GM19193 (cell line): ENCODE measurements around the gene CFAP410.
A peak's percentile ranks its signal among the peaks of the same experiment; 100 is the strongest.

Experiments
- POLR2A ChIP-seq: IDR thresholded peaks from 4 replicates; pipeline ENCODE4 v1.6.1; 2011; ENCODE audit not compliant: insufficient read depth, insufficient read length; ENCODE audit errors: extremely low read depth

The CFAP410 gene

DNA sequence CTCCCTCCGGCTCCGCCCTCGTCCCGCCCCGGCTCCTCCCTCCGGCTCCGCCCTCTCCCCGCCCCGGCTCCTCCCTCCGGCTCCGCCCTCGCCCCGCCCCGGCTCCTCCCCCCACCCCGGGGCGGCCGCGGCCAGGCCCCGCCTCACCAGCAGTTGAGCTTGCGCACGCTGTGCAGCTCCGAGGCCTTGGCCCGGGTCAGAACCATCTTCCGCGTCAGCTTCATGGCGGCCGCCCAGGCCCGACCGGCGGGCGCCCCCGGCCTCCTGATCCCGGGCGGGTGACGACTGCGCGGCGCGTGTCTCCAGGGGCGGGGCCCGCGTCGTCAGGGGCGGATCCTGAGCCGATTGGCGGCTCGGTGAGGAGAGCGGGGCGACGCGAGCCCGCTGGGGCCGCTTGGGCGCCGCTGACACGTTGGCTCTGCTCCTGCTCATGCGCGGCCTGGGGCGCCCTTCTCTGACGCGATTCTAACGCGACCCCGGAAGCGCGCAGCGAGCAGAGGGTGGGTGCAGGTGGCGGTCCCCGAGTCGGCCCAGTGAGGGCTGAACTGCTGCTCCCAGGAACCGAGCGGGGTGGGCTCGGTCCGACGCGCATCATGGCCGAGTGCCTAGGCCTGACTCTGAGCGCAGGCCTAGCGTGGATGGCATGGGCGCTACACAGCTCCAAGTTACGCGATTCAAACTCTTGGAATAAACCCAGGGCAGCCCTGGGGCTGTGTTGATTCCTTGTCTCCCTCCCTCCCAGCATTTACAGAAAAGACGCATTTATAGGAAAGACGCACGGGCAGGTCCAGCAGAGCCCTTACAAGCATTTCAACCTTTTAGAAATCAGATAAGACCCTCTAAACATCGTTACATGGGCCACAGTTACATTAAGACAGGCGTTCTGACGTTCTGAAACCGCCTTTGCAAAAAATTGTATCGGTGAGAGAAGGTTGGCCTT, at the start of gene CFAP410:
CFAP410 (minus strand) TSS at position 420 of the 940 bp plus-strand sequence; CDS start at position 224, 196 bp downstream.
- peak; percentile 92 for TF ChIP-seq POLR2A

DNA sequence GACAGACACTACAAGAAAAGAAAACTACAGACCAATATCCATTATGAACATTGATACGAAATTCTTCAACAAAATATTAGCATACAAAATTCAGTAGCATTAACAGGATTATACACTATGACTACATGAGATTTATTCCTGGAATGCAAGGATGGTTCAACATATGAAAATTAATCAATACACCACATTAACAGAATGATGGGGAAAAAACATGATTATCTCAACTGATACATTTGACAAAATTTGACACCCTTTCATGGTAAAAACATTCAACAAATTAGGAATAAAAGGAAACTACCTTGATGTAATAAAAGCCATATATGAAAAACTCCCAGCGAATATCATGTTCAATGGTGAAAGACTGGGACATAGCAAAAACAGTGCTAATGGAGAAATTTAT, 45.8 kb upstream of the CFAP410 start:
- no peak for TF ChIP-seq POLR2A

DNA sequence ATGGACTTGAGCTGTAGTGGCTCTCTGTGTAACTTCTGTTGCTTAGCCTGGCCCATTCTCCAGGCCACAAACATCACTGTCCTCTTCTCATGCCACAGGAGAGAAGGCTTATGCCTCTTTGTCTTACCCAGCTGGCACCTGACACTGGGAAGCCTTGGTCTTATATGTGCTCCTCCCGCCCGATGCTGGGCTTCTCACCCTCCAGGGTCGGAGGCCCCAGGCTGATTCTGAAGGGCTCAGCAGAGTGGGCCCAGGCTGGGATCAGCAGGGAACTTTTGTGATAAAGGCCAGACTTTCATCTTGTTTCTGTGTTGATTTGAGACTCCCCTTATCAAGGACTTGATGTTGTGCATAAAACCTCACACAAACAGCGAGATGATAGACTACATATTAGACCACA, 44.0 kb upstream of the CFAP410 start:
- no peak for TF ChIP-seq POLR2A

DNA sequence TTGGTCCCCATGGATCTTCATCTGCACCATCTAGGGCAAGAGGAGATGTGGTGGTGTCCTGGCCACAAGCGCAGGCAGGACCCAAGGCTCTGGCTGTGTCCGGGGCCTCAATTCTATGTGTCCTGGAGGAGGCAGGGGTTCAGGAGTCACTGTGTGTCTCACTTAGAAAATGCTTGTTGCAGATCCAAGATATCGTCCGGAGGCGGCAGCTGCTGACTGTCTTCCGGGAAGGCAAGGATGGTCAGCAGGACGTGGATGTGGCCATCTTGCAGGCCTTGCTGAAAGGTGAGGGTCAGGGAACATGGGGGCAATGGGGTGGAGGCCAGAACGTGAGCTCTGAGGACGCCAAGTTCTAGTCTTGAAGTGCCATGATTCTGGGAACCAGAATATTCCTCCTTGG, 43.3 kb upstream of the CFAP410 start:
- no peak for TF ChIP-seq POLR2A

DNA sequence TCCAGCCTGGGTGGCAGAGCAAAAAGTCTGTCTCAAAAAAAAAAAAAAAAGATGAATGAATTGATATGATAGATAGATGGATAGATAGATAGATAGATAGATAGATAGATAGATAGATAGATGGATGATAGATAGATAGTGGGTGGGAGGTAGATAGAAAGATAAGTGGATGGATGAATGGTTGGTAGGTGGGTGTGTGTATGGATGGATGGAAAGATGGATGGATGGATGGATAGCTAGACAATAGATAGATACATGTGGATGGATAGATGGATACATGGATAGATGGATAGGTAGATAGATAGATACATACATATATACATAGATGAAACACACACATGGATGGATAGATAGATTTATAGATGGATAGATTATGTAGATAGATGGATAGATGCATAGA, 42.7 kb upstream of the CFAP410 start:
- no peak for TF ChIP-seq POLR2A

DNA sequence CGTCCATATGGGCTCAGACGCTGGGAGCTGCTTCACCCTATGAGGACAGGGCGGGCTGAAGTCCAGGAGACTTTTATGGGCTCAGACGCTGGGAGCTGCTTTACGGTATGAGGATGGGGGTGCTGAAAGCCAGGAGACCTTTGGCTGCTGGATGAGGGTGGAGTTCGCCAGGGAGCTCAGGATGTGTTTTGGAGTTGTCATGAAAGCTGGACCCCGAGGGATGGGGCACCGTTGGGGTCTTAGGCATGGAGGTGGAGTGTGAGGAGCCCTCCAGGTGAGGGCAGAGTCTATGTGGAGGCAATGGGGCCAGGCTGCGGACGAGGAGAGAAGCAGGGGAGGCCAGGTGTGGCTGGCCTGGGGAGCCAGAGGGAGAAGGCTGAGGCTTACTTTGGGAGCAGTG, 41.7 kb upstream of the CFAP410 start:
- no peak for TF ChIP-seq POLR2A

DNA sequence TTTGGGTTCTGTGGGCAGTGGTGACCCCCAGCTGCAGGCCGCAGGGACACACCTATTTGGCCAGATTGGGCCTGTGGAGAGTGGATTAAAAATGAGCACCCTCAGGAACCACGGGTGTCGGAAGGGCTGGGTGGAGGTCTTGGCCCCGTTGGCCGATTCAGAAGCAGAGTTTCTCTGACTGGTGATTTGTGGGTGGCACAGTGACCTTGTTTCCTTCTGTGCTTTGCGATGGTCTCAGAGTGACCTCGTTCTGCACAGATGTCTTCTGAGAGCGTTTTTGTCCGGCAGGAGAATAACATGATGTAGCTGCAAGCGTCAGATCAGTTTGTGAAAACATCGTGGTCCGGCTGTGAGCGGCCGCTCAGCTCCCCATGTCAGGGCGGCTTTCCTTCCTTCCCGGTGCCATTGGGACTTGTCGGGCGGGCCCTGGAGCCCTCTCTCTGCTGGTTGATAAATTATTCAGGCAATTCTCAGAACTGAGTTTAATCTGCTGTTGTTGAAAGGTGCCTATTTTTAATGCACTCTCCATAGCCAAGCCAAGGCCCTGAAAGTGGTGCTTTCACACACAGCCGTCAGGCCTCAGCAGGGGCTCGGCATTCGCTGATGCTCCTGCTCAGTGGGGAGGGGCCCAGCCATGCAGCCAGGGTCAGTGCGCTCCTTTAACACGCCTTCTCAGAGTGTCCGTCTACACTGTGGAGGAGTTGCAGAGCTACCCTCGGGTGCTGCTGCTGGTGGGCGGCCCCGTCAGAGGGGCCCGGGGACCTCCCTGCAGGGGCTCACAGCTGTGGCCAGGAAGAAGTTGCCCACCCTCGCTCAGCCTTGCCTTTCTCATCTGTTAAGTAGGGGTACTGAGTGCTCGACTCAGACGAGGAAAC, 41.0 kb upstream of the CFAP410 start:
- no peak for TF ChIP-seq POLR2A

DNA sequence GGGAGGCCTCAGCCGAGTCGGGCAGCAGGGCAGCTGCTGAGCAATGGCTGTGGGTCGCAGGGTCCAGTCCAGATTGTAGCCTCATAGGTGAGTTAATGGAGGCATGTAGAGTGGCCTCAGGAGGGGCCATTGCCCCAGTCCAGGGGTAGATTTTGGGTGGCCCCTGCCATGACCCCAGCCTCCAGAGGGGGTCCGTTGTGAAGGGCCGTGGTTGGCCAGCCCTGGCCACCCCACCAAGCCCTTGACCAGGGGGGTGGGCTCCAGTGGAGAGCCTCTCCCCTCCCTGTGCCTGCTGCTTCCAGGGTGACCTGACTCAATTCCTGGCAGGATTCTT, 40.3 kb upstream of the CFAP410 start:
- TF ChIP-seq POLR2A: no peak

DNA sequence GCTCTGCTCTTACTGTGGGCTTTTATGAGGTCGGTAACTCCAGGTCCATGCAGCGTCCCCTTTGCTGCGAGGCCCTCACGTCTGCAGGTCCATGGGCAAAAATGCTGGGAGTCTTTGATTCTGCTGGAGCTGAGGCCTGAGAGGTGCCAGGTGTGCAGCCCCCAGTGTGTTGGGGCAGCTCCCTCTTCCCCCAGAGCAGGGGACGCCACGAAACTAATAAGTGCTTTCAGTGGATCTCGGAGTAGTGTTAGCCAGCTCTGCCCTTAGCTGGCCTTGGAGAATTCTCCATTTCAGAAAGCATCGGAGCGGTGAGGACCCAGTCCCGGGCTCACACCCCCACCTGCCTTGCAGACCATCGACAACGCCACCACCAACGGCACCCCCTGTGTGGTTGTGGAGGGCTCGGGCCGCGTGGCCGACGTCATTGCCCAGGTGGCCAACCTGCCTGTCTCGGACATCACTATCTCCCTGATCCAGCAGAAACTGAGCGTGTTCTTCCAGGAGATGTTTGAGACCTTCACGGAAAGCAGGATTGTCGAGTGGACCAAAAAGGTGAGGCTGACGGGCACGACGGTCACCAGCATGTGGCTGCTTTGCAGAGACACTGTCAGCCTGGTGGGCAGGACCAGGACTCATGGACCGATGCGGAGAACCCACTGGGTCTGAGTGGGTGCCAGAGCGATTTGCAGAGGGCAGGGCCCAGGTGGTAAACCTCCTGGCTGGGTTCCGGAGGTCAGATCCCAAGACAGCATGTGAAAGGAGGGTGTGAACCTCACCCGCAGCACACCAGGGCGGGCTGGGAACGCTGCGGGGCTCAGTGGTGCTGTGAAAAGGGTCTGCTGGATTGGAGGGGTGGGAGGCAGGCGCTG, 39.7 kb upstream of the CFAP410 start:
- no peak for TF ChIP-seq POLR2A

DNA sequence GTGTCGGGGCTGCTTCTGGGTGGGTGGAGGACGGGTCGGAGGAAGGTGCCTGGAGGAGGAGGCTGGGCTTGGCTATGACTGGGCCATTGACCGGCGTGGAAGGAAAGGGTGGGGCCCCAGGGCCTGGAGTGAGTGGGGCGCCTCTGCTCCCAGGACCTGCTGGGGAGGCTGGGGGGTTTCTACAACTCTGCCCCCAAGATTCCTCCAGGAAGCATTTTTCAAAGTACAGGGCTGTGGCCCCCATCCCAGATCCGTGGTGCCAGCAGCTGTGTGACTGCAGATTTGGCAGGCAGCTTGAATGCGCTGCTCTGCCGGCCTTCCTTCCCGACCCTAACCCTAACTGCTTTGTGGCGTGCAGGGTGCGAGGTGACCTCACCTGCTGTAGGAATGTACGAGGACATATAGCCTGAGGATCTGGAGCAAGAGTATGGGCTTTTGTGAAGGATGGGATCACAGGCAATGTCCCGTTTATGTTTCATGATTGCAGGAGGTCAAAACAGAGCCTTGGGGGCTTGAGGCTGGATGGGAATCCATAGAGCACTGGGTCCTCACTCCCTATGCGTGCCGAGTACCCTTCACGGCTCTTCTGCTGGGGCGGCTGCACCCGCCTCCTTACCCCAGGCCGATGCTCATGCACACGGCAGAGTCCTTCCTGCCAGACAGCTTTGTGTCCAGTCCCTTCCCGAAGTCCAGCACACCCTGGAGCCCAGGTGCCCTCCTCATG, 38.9 kb upstream of the CFAP410 start:
- TF ChIP-seq POLR2A: no peak

DNA sequence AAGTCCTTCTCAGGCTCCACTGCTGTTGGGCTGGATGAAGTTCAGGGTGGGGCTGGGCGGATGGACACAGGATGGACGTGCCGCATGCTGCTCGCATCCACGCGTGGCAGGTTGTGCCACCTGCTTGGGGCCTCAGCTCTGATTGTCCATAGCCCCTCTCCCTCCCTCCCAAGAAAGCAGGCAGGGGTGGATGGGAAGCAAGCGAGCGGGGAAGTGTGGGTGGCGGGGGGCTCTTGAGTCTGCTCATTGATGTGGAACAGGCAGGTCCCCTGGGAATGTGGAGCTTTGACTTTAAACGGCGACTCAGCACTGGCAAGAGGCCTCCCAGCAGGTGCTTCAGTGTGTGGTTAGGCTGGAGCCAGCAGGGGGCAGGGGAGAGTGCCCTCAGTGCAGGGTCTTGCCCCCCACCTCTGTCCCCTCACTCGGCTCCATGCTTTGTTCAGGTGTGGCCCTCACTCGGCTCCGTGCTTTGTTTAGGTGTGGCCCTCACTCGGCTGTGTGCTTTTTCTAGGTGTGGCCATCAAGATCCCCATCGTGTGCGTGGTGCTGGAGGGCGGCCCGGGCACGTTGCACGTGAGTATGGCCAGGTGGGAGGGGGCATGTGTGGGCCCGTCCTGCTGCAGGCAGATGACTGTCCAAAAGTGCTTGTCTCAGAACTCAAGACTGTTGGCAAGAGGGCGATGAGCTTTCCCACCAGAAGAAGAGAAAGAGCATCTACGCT, 38.2 kb upstream of the CFAP410 start:
- TF ChIP-seq POLR2A: no peak

DNA sequence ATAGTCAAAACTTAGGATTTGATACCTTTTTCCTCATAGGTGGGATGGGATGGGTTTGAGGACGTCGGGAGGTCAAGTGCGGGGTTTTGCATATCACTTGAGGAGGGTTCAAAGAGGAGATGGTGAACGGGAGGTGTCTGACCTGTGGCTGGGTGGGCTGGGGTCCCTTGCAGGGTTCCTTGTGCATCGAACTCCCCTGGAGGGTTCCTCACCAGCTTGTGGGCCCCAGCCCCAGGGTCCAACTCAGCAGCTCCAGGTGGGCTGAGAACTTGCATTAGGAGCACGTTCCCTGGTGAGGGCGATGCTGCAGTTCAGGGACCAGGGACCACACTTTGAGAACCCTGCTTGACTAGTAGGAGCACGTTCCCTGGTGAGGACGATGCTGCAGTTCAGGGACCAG, 37.4 kb upstream of the CFAP410 start:
- TF ChIP-seq POLR2A: no peak

DNA sequence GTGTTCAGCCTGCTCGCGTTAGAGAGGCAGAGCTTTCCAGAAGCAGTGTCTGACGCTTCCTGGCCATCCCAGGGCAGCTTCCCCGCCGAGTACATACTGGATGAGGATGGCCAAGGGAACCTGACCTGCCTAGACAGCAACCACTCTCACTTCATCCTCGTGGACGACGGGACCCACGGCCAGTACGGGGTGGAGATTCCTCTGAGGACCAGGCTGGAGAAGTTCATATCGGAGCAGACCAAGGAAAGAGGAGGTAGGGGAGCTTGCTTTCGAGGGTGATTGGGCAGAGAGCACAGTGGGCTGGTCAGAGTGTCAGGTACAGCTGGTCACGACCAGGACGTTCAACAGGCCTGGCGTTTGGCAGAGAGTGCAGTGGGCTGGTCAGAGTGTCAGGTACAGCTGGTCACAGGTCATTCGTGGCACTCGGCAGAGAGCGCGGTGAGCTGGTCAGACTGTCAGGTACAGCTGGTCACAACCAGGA, 36.6 kb upstream of the CFAP410 start:
- TF ChIP-seq POLR2A: no peak
